Osteoblast (primary cell): ENCODE data around the gene TAF6. TPM values are rescaled to one million over a fixed set of nuclear protein-coding genes. Genes with fewer than 3 reads are reported as not detected.
A peak's percentile ranks its signal among the peaks of the same experiment; 100 is the strongest.

Experiments
- DNase-seq: peaks from one replicate; pipeline ENCODE4 v3.0.0; 2011; ENCODE audit warnings: low spot score, mixed read lengths; ENCODE audit not compliant: insufficient read length; ENCODE audit errors: missing footprints
- H2AFZ ChIP-seq: 2 replicates; pipeline ENCODE4 v1.6.0; 2011; ENCODE audit warnings: mild to moderate bottlenecking, low read length
- H3K27ac ChIP-seq: 2 replicates; pipeline ENCODE4 v1.5.1; 2011; ENCODE audit warnings: mild to moderate bottlenecking, low read depth, low read length, moderate library complexity
- H3K27me3 ChIP-seq: 2 replicates; pipeline ENCODE4 v1.6.0; 2012; ENCODE audit warnings: mild to moderate bottlenecking, control low read depth, inconsistent platforms, low read length, moderate library complexity; ENCODE audit not compliant: insufficient read depth
- H3K36me3 ChIP-seq: 2 replicates; pipeline ENCODE4 v1.5.1; 2011; ENCODE audit warnings: mild to moderate bottlenecking, low read length, control low read depth, moderate library complexity; ENCODE audit not compliant: insufficient read depth
- H3K4me1 ChIP-seq: 2 replicates; pipeline ENCODE4 v1.5.1; 2011; ENCODE audit warnings: mild to moderate bottlenecking, low read length, control low read depth, moderate library complexity; ENCODE audit not compliant: insufficient read depth
- H3K4me2 ChIP-seq: 2 replicates; pipeline ENCODE4 v1.6.0; 2011; ENCODE audit warnings: mild to moderate bottlenecking, low read length; ENCODE audit not compliant: insufficient read depth
- H3K4me3 ChIP-seq: fragments of 200-600 bp; sonication (generic); 3 replicates; pipeline ENCODE4 v1.5.1; 2012; ENCODE audit warnings: mild to moderate bottlenecking, low read length, inconsistent platforms; ENCODE audit not compliant: insufficient read depth
- H3K79me2 ChIP-seq: 2 replicates; pipeline ENCODE4 v1.6.0; 2012; ENCODE audit warnings: mild to moderate bottlenecking, low read length, control low read depth, inconsistent platforms; ENCODE audit not compliant: insufficient read depth
- H3K9me3 ChIP-seq: 2 replicates; pipeline ENCODE4 v1.5.1; 2011; ENCODE audit warnings: low read depth, low read length, control low read depth
- H4K20me1 ChIP-seq: 2 replicates; pipeline ENCODE4 v1.6.0; 2012; ENCODE audit warnings: mild to moderate bottlenecking, low read length, control low read depth; ENCODE audit not compliant: insufficient read depth
- CTCF ChIP-seq: IDR thresholded peaks from 2 replicates; pipeline ENCODE4 v1.5.1; 2011; ENCODE audit warnings: mild to moderate bottlenecking, low read depth, low read length, moderate library complexity; ENCODE audit errors: extremely low read depth
- total RNA-seq: library from RNA; depleted of rRNA; stranded (reverse); fragments of >200 nt; gene quantifications from 2 replicates; pipeline ENCODE4 v1.2.3, GENCODE V29; 2012

Gene TAF6
- total RNA-seq, 1 donor = 36.2 TPM

- TF ChIP-seq CTCF = no peak
- Histone ChIP-seq H3K4me1 (peaks cover 13% of the 10 kb centered on the region), H4K20me1 (no peaks in the 10 kb centered on the region), H2AFZ (no peak overlapping the region), H3K36me3 (peaks cover 56% of the 10 kb centered on the region), H3K27ac (no peak overlapping the region), H3K4me3 (no peak overlapping the region), H3K27me3 (no peaks in the 10 kb centered on the region), H3K79me2 (peaks cover 2% of the 10 kb centered on the region), H3K9me3 (no peaks in the 10 kb centered on the region), H3K4me2 (no peak overlapping the region)
- no peak for DNase-seq
Observed at GRCh38 chr7:100106633-100107032, 12.5 kb downstream of the TAF6 start.

GRCh38 chr7:100105534-100105933, 13.6 kb downstream of the TAF6 start:
- no peak for DNase-seq
- H3K4me2 ChIP-seq = no peak overlapping the region
- no peak overlapping the region for H3K4me3 ChIP-seq
- H3K9me3 ChIP-seq = no peaks in the 10 kb centered on the region
- no peak overlapping the region for H2AFZ ChIP-seq
- H3K79me2 ChIP-seq = peaks cover 7% of the 10 kb centered on the region
- no peaks in the 10 kb centered on the region for H3K27me3 ChIP-seq
- H4K20me1 ChIP-seq = no peaks in the 10 kb centered on the region
- peaks cover 48% of the 10 kb centered on the region for H3K36me3 ChIP-seq
- TF ChIP-seq CTCF = no peak
- H3K4me1 ChIP-seq = peaks cover 16% of the 10 kb centered on the region
- H3K27ac ChIP-seq = no peak overlapping the region

GRCh38 chr7:100102950-100103840, 16.0 kb downstream of the TAF6 start:
- Histone ChIP-seq H3K27me3 (no peaks in the 10 kb centered on the region), H3K4me2 (peak overlapping the region; percentile 97), H3K36me3 (peaks cover 48% of the 10 kb centered on the region), H4K20me1 (no peaks in the 10 kb centered on the region), H3K79me2 (peaks cover 29% of the 10 kb centered on the region), H3K4me1 (peaks cover 25% of the 10 kb centered on the region), H2AFZ (no peak overlapping the region), H3K4me3 (peak overlapping the region; percentile 90), H3K27ac (peak overlapping the region; percentile 72), H3K9me3 (no peaks in the 10 kb centered on the region)
- no peak for TF ChIP-seq CTCF
- DNase-seq = peak; percentile 99

- H3K27me3 ChIP-seq = no peaks in the 10 kb centered on the region
- peaks cover 25% of the 10 kb centered on the region for H3K4me1 ChIP-seq
- no peaks in the 10 kb centered on the region for H3K9me3 ChIP-seq
- no peaks in the 10 kb centered on the region for H4K20me1 ChIP-seq
- H3K4me3 ChIP-seq = peak within 1 kb of the TSS; percentile 90
- peak within 1 kb of the TSS; percentile 74 for H2AFZ ChIP-seq
- peak; percentile 100 for DNase-seq
- TF ChIP-seq CTCF = no peak
- peak within 1 kb of the TSS; percentile 97 for H3K4me2 ChIP-seq
- peaks cover 47% of the 10 kb centered on the region for H3K36me3 ChIP-seq
- peak within 1 kb of the TSS; percentile 76 for H3K27ac ChIP-seq
- peaks cover 42% of the 10 kb centered on the region for H3K79me2 ChIP-seq
Observed at GRCh38 chr7:100101016-100101862, 17.9 kb downstream of the TAF6 start, which contains the start of the genes AP4M1 and MCM7. TSS of gene AP4M1 (plus strand) at chr7:100101643. CDS start at chr7:100101715, 72 bp downstream. TSS of gene MCM7 (minus strand) at chr7:100101397. CDS start at chr7:100101294, 103 bp downstream.
